SKM-1 (cell line): ENCODE data around the gene SLC25A47.
"Not testable (repeated sequence)": the region's sequence is repeated elsewhere in the genome, so short reads cannot be mapped to it uniquely, and the experiment has no call there.

Source experiments
- DNase-seq: peaks from one replicate; lab custom pipeline; 2025; ENCODE audit not compliant: unreplicated experiment; lab: John Stamatoyannopoulos, UW

The SLC25A47 gene

GRCh38 chr14:100289916-100290606, 33.1 kb upstream of the SLC25A47 start:
- no peak for DNase-seq

GRCh38 chr14:100290607-100291304, 32.4 kb upstream of the SLC25A47 start:
- no peak for DNase-seq

- DNase-seq = no peak
Observed at GRCh38 chr14:100291305-100292075, 31.6 kb upstream of the SLC25A47 start.

- DNase-seq = no peak
Observed at GRCh38 chr14:100292301-100292775, 30.8 kb upstream of the SLC25A47 start.

GRCh38 chr14:100292776-100293461, 30.2 kb upstream of the SLC25A47 start:
- DNase-seq = no peak

- no peak for DNase-seq
Observed at GRCh38 chr14:100293497-100294212, 29.5 kb upstream of the SLC25A47 start.

- no peak for DNase-seq
Observed at GRCh38 chr14:100294213-100294962, 28.8 kb upstream of the SLC25A47 start.

- no peak for DNase-seq
Observed at GRCh38 chr14:100294963-100295330, 28.2 kb upstream of the SLC25A47 start.

- no peak for DNase-seq
Observed at GRCh38 chr14:100295376-100296105, 27.6 kb upstream of the SLC25A47 start.

GRCh38 chr14:100296106-100296651, 27.0 kb upstream of the SLC25A47 start:
- DNase-seq = no peak

- not testable (repeated sequence) for DNase-seq
Observed at GRCh38 chr14:100296729-100297128, 26.4 kb upstream of the SLC25A47 start.

- DNase-seq = no peak
Observed at GRCh38 chr14:100297320-100298300, 25.5 kb upstream of the SLC25A47 start.

GRCh38 chr14:100298551-100299237, 24.4 kb upstream of the SLC25A47 start:
- DNase-seq = no peak

- no peak for DNase-seq
Observed at GRCh38 chr14:100299238-100299560, 23.9 kb upstream of the SLC25A47 start.

GRCh38 chr14:100302616-100303015, 20.5 kb upstream of the SLC25A47 start:
- DNase-seq = no peak

- no peak for DNase-seq
Observed at GRCh38 chr14:100303179-100303578, 20.0 kb upstream of the SLC25A47 start.

GRCh38 chr14:100303925-100304324, 19.2 kb upstream of the SLC25A47 start:
- DNase-seq = no peak
